GM12892 (cell line): ENCODE measurements around the gene UGT1A1.

Source experiments
- DNase-seq: peaks from one replicate; pipeline ENCODE4 v3.0.0; 2011; ENCODE audit not compliant: insufficient read length
- FAIRE-seq: peaks from 2 replicates; lab custom pipeline; 2011; peaks lifted over from hg19 to GRCh38; lab: Jason Lieb, UNC
- POLR2A ChIP-seq: IDR thresholded peaks from 2 replicates; pipeline ENCODE4 v1.6.1; 2011; ENCODE audit warnings: low read depth, low read length, control low read depth
- POLR2AphosphoS5 ChIP-seq: IDR thresholded peaks from 2 replicates; pipeline ENCODE4 v1.6.1; 2011; ENCODE audit warnings: low read depth, low read length, control low read depth
- TAF1 ChIP-seq: IDR thresholded peaks from 2 replicates; pipeline ENCODE4 v1.6.1; 2011; ENCODE audit warnings: low read depth, mild to moderate bottlenecking, control low read depth, low read length, borderline replicate concordance

UGT1A1 gene

GRCh38 chr2:233793465-233794127 is 33.5 kb downstream of the UGT1A1 start:
- no peak for DNase-seq
- TF ChIP-seq POLR2AphosphoS5 (no peak), TAF1 (no peak)
- no peak for FAIRE-seq

GRCh38 chr2:233794128-233794658 is 34.1 kb downstream of the UGT1A1 start:
- no peak for FAIRE-seq
- TF ChIP-seq POLR2AphosphoS5: no peak
- no peak for TF ChIP-seq POLR2A
- no peak for TF ChIP-seq TAF1

GRCh38 chr2:233795735-233796171 is 35.7 kb downstream of the UGT1A1 start:
- TF ChIP-seq TAF1 (no peak), POLR2A (no peak), POLR2AphosphoS5 (no peak)
- FAIRE-seq (no peak), DNase-seq (no peak)

More at GRCh38 chr2:233794128-233794658, 34.1 kb downstream of the UGT1A1 start:
- DNase-seq: no peak

- no peak for DNase-seq
- FAIRE-seq: no peak
- TF ChIP-seq POLR2A: no peak
- TF ChIP-seq POLR2AphosphoS5: no peak
- TF ChIP-seq TAF1: no peak
Observed at GRCh38 chr2:233796254-233796653, 36.2 kb downstream of the UGT1A1 start.

GRCh38 chr2:233798335-233799086 is 38.4 kb downstream of the UGT1A1 start:
- no peak for FAIRE-seq
- TF ChIP-seq TAF1 (no peak), POLR2AphosphoS5 (no peak), POLR2A (no peak)
- no peak for DNase-seq

GRCh38 chr2:233799087-233799665 is 39.1 kb downstream of the UGT1A1 start:
- no peak for DNase-seq
- TF ChIP-seq POLR2AphosphoS5 (no peak), POLR2A (no peak), TAF1 (no peak)
- no peak for FAIRE-seq

- TF ChIP-seq POLR2A: no peak
- no peak for TF ChIP-seq TAF1
- TF ChIP-seq POLR2AphosphoS5: no peak
- DNase-seq: no peak
- no peak for FAIRE-seq
Observed at GRCh38 chr2:233799716-233800115, 39.6 kb downstream of the UGT1A1 start.

- TF ChIP-seq POLR2AphosphoS5: no peak
- TF ChIP-seq TAF1: no peak
- TF ChIP-seq POLR2A: no peak
- no peak for DNase-seq
- no peak for FAIRE-seq
Observed at GRCh38 chr2:233800208-233800607, 40.1 kb downstream of the UGT1A1 start.

GRCh38 chr2:233801357-233802131 is 41.5 kb downstream of the UGT1A1 start:
- no peak for FAIRE-seq
- no peak for DNase-seq
- TF ChIP-seq TAF1 (no peak), POLR2A (no peak), POLR2AphosphoS5 (no peak)

GRCh38 chr2:233802132-233802815 is 42.2 kb downstream of the UGT1A1 start:
- DNase-seq (no peak), FAIRE-seq (no peak)
- TF ChIP-seq POLR2AphosphoS5: no peak
- no peak for TF ChIP-seq TAF1
- TF ChIP-seq POLR2A: no peak
